HCT116 (cell line): Measurements from ENCODE around the gene MTSS2.

Experiments used
- CEBPB ChIP-seq: IDR thresholded peaks from 2 replicates; pipeline ENCODE4 v1.6.1; 2012; ENCODE audit warnings: low read depth
- CTCF ChIP-seq, 3 experiments: fragments of 200-600 bp in 1 of 3; sonication (generic) in 1 of 3; IDR thresholded peaks in 2 of 3; conservative IDR thresholded peaks in 1 of 3; 2 replicates each; pipeline ENCODE4 v1.5.1; 2012 to 2017; ENCODE audit warnings: low read depth in 2 of 3, low read length in 2 of 3, antibody characterized with exemption in 1 of 3, borderline replicate concordance in 1 of 3, control low read depth in 1 of 3, mild to moderate bottlenecking in 1 of 3, mixed read lengths in 1 of 3, mixed run types in 1 of 3, moderate library complexity in 1 of 3; ENCODE audit not compliant: insufficient read depth in 1 of 3
- EGR1 ChIP-seq: IDR thresholded peaks from 2 replicates; pipeline ENCODE4 v1.6.1; 2012; ENCODE audit warnings: low read depth
- EZH2 ChIP-seq: fragments of 200-600 bp; sonication (generic); IDR thresholded peaks from 2 replicates; pipeline ENCODE4 v1.6.1; 2017; ENCODE audit warnings: antibody characterized with exemption, mixed run types
- EZH2phosphoT487 ChIP-seq: fragments of 200-600 bp; IDR thresholded peaks from 2 replicates; pipeline ENCODE4 v1.6.1; 2018; ENCODE audit warnings: antibody characterized with exemption, borderline replicate concordance
- FOSL1 ChIP-seq: IDR thresholded peaks from 2 replicates; pipeline ENCODE4 v1.6.1; 2012; ENCODE audit warnings: low read depth
- MAX ChIP-seq: IDR thresholded peaks from 2 replicates; pipeline ENCODE4 v1.6.1; 2012
- RAD21 ChIP-seq: IDR thresholded peaks from 2 replicates; pipeline ENCODE4 v1.6.1; 2012; ENCODE audit warnings: low read depth, mild to moderate bottlenecking
- SIN3A ChIP-seq: IDR thresholded peaks from 2 replicates; pipeline ENCODE4 v1.6.1; 2012; ENCODE audit warnings: low read depth
- ZBTB33 ChIP-seq: IDR thresholded peaks from 2 replicates; pipeline ENCODE4 v1.6.1; 2011; ENCODE audit warnings: mild to moderate bottlenecking, low read length, moderate library complexity; ENCODE audit not compliant: insufficient replicate concordance; ENCODE audit errors: extremely low read depth
- TF ChIP-seq, protein P1 (sequence below): IDR thresholded peaks from 2 replicates; pipeline ENCODE4 v1.6.1; 2012; ENCODE audit warnings: low read depth

DNA sequence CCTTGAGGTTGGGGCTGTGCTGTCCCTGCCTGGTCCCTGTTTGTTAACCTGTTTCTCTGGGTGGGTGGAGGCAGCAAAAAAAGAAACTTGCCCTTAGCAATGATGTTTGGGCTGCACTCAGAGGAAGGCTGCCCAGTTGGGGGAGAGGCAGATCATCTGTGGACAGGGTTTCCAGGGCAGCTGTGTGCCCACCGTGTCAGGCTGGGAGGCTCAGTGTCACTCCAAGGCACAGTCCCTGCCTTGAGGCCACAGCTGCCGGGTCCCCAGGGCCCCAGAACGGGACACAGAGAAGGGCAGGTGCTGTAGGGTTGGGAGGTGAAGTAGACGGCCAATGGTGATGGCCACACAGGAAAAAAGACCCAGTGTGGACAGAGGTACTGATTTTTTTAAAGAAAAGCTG lies 35.6 kb downstream of the MTSS2 start:
- no peak for TF ChIP-seq MAX
- no peak for TF ChIP-seq FOSL1
- no peak for TF ChIP-seq CTCF (IDR thresholded peaks at IDR 0.05 in 2 of 3, conservative IDR thresholded peaks at IDR 0.05 in 1 of 3; ENCODE audit: borderline replicate concordance in 1 of 3, insufficient read depth in 1 of 3, low read depth in 2 of 3, low read length in 2 of 3)
- no peak for TF ChIP-seq SIN3A
- no peak for TF ChIP-seq EZH2
- TF ChIP-seq, protein P1, sequence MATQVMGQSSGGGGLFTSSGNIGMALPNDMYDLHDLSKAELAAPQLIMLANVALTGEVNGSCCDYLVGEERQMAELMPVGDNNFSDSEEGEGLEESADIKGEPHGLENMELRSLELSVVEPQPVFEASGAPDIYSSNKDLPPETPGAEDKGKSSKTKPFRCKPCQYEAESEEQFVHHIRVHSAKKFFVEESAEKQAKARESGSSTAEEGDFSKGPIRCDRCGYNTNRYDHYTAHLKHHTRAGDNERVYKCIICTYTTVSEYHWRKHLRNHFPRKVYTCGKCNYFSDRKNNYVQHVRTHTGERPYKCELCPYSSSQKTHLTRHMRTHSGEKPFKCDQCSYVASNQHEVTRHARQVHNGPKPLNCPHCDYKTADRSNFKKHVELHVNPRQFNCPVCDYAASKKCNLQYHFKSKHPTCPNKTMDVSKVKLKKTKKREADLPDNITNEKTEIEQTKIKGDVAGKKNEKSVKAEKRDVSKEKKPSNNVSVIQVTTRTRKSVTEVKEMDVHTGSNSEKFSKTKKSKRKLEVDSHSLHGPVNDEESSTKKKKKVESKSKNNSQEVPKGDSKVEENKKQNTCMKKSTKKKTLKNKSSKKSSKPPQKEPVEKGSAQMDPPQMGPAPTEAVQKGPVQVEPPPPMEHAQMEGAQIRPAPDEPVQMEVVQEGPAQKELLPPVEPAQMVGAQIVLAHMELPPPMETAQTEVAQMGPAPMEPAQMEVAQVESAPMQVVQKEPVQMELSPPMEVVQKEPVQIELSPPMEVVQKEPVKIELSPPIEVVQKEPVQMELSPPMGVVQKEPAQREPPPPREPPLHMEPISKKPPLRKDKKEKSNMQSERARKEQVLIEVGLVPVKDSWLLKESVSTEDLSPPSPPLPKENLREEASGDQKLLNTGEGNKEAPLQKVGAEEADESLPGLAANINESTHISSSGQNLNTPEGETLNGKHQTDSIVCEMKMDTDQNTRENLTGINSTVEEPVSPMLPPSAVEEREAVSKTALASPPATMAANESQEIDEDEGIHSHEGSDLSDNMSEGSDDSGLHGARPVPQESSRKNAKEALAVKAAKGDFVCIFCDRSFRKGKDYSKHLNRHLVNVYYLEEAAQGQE: no peak
- TF ChIP-seq RAD21: no peak
- no peak for TF ChIP-seq ZBTB33
- TF ChIP-seq CEBPB: no peak
- TF ChIP-seq EGR1: no peak
- no peak for TF ChIP-seq EZH2phosphoT487
